SK-N-SH treated with all-trans-retinoic acid at 6 μM for 48 hours (cell line): ENCODE data around the gene RBP5.

Experiments used
- BACH2 ChIP-seq: fragments of 250-450 bp; sonication (Bioruptor Pico); IDR thresholded peaks from 2 replicates; pipeline ENCODE4 v1.9.0; 2021; ENCODE audit warnings: mild to moderate bottlenecking, borderline replicate concordance
- CREB5 ChIP-seq: fragments of 250-450 bp; sonication (Bioruptor Pico); IDR thresholded peaks from 2 replicates; pipeline ENCODE4 v1.5.1; 2020; ENCODE audit warnings: low read depth, mild to moderate bottlenecking, moderate library complexity
- ESRRG ChIP-seq: fragments of 250-450 bp; sonication (Bioruptor Pico); IDR thresholded peaks from 2 replicates; pipeline ENCODE4 v1.6.1; 2021; ENCODE audit warnings: mild to moderate bottlenecking
- PATZ1 ChIP-seq: fragments of 250-450 bp; sonication (Bioruptor Pico); IDR thresholded peaks from 2 replicates; pipeline ENCODE4 v1.8.0; 2020; ENCODE audit warnings: mild to moderate bottlenecking, moderate library complexity, borderline replicate concordance
- RARB ChIP-seq: fragments of 250-450 bp; sonication (Bioruptor Pico); IDR thresholded peaks from 2 replicates; pipeline ENCODE4 v1.8.0; 2021; ENCODE audit warnings: mild to moderate bottlenecking, moderate library complexity
- SNAI2 ChIP-seq: fragments of 250-450 bp; sonication (Bioruptor Pico); IDR thresholded peaks from 2 replicates; pipeline ENCODE4 v1.5.0; 2020; ENCODE audit warnings: mild to moderate bottlenecking, moderate library complexity
- TCF4 ChIP-seq: fragments of 250-450 bp; sonication (Bioruptor Pico); IDR thresholded peaks from 2 replicates; pipeline ENCODE4 v1.8.0; 2021; ENCODE audit warnings: mild to moderate bottlenecking, moderate library complexity, borderline replicate concordance
- TOX ChIP-seq: fragments of 250-450 bp; sonication (Bioruptor Pico); IDR thresholded peaks from 2 replicates; pipeline ENCODE4 v1.8.0; 2021; ENCODE audit warnings: mild to moderate bottlenecking, moderate library complexity, borderline replicate concordance
- ZC3H10 ChIP-seq: fragments of 250-450 bp; sonication (Bioruptor Pico); IDR thresholded peaks from 2 replicates; pipeline ENCODE4 v1.5.1; 2021; ENCODE audit warnings: mild to moderate bottlenecking, moderate library complexity
- ZFP3 ChIP-seq: fragments of 250-450 bp; sonication (Bioruptor Pico); IDR thresholded peaks from 2 replicates; pipeline ENCODE4 v1.5.0; 2020; ENCODE audit warnings: mild to moderate bottlenecking, moderate library complexity
- ZNF70 ChIP-seq: fragments of 450-650 bp; formaldehyde crosslinking; IDR thresholded peaks from 2 replicates; pipeline ENCODE4 v1.5.0; 2020; ENCODE audit warnings: mild to moderate bottlenecking, moderate library complexity
- ZNF8 ChIP-seq: fragments of 450-650 bp; formaldehyde crosslinking; IDR thresholded peaks from 2 replicates; pipeline ENCODE4 v1.5.0; 2020; ENCODE audit warnings: mild to moderate bottlenecking, moderate library complexity

DNA sequence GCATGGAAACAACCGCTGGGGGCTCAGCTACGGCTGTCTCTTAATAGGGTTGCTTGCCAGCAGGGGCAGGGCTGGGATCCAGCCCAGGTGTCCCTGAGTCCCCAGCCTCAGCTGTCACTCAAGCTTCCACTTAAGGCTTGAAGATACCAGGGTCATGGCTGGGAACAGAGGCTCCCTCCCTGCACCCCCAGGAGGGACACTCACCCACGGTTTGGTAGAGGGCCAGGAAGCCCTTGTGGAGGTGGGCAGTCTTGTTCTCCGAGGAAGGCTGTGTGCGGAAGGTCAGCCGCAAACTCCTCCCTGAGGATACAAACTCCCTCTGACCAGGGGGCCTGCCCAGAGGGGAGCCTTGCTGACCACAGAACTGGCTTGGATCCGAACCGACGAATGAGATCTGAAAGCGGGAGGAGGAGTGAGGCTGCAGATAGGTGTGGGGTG lies 27.0 kb downstream of the RBP5 start:
- TF ChIP-seq ZFP3 (no peak), TCF4 (no peak), PATZ1 (CRISPR knock-in tag) (no peak), TOX (no peak), SNAI2 (CRISPR knock-in tag) (no peak), ESRRG (CRISPR knock-in tag) (no peak), CREB5 (CRISPR knock-in tag) (no peak), RARB (CRISPR knock-in tag) (no peak), BACH2 (no peak), ZNF70 (no peak), ZNF8 (CRISPR knock-in tag) (no peak), ZC3H10 (CRISPR knock-in tag) (no peak)
